ENCODE data around the gene STXBP5L.
"Not testable (repeated sequence)": the region's sequence is repeated elsewhere in the genome, so short reads cannot be mapped to it uniquely, and the experiment has no call there.

Gene STXBP5L

GRCh38 chr3:121232309-121233225 lies 324.6 kb downstream of the STXBP5L start:
- no peak for DNase-seq

GRCh38 chr3:121243208-121243607 lies 335.2 kb downstream of the STXBP5L start:
- no peak for DNase-seq

GRCh38 chr3:121252676-121253075 lies 344.7 kb downstream of the STXBP5L start:
- DNase-seq = no peak

GRCh38 chr3:121269389-121269788 lies 361.4 kb downstream of the STXBP5L start:
- DNase-seq = no peak

- no peak for DNase-seq
Measured at GRCh38 chr3:121274411-121274810, 366.4 kb downstream of the STXBP5L start.

GRCh38 chr3:121295452-121295851 lies 387.4 kb downstream of the STXBP5L start:
- no peak for DNase-seq

GRCh38 chr3:121295979-121296378 lies 388.0 kb downstream of the STXBP5L start:
- DNase-seq = no peak

- DNase-seq = no peak
Measured at GRCh38 chr3:121324320-121324719, 416.3 kb downstream of the STXBP5L start.

GRCh38 chr3:121330118-121330517 lies 422.1 kb downstream of the STXBP5L start:
- no peak for DNase-seq

GRCh38 chr3:121330634-121331033 lies 422.6 kb downstream of the STXBP5L start:
- DNase-seq = no peak

GRCh38 chr3:121355960-121356359 lies 448.0 kb downstream of the STXBP5L start:
- DNase-seq = not testable (repeated sequence)

GRCh38 chr3:121362035-121362734 lies 454.2 kb downstream of the STXBP5L start:
- no peak for DNase-seq

- not testable (repeated sequence) for DNase-seq
Measured at GRCh38 chr3:121388308-121388707, 480.3 kb downstream of the STXBP5L start.

GRCh38 chr3:121395967-121396366 lies 488.0 kb downstream of the STXBP5L start:
- DNase-seq = not testable (repeated sequence)

GRCh38 chr3:121398051-121398450 lies 490.0 kb downstream of the STXBP5L start:
- not testable (repeated sequence) for DNase-seq

- DNase-seq = no peak
Measured at GRCh38 chr3:121399820-121400219, 491.8 kb downstream of the STXBP5L start.

GRCh38 chr3:121405631-121406030 lies 497.6 kb downstream of the STXBP5L start:
- DNase-seq = no peak

GRCh38 chr3:121411523-121411922 lies 503.5 kb downstream of the STXBP5L start:
- no peak for DNase-seq

GRCh38 chr3:121414924-121415323 lies 506.9 kb downstream of the STXBP5L start:
- no peak for DNase-seq

GRCh38 chr3:121418182-121418581 lies 510.2 kb downstream of the STXBP5L start:
- DNase-seq = no peak

GRCh38 chr3:121424549-121424948 lies 516.5 kb downstream of the STXBP5L start:
- DNase-seq = no peak

GRCh38 chr3:121430664-121431215 lies 522.7 kb downstream of the STXBP5L start:
- DNase-seq = no peak

GRCh38 chr3:121431726-121432517 lies 523.9 kb downstream of the STXBP5L start:
- DNase-seq = peak; percentile 38
